IPS DF 6.9 (cell line): ENCODE results near the gene PLPP6.

Source experiments
- DNase-seq: peaks from one replicate; pipeline ENCODE4 v3.0.0-alpha.2; 2013; ENCODE audit warnings: low read depth, low spot score
- H3K27ac ChIP-seq: one replicate; pipeline ENCODE4 v1.5.1; 2013; ENCODE audit warnings: low read length, control low read depth
- H3K27me3 ChIP-seq: 2 replicates; pipeline ENCODE4 v1.6.1; 2013; ENCODE audit warnings: mild to moderate bottlenecking, low read length; ENCODE audit not compliant: control insufficient read depth, insufficient read depth
- H3K36me3 ChIP-seq: 2 replicates; pipeline ENCODE4 v1.6.1; 2013; ENCODE audit warnings: low read length; ENCODE audit not compliant: control insufficient read depth, insufficient read depth
- H3K4me1 ChIP-seq: 2 replicates; pipeline ENCODE4 v1.6.1; 2013; ENCODE audit warnings: low read length; ENCODE audit not compliant: control insufficient read depth, insufficient read depth
- H3K4me3 ChIP-seq: 2 replicates; pipeline ENCODE4 v1.5.1; 2013; ENCODE audit warnings: mild to moderate bottlenecking, low read length
- H3K9me3 ChIP-seq: 2 replicates; pipeline ENCODE4 v1.6.1; 2013; ENCODE audit warnings: low read length, inconsistent platforms; ENCODE audit not compliant: control insufficient read depth, insufficient read depth
- WGBS: extraction: QIAGEN DNeasy Blood & Tissue Kit; methylation state at CpG from one replicate; pipeline ENCODE4 v1.1.7; 2013; ENCODE audit warnings: mixed read lengths, missing lambda C conversion rate; ENCODE audit not compliant: insufficient read length, insufficient coverage; 5-methylcytosine and 5-hydroxymethylcytosine counted together

PLPP6 gene

GRCh38 chr9:4714266-4715016 is 52.3 kb downstream of the PLPP6 start:
- no CpG with 5 or more reads among the region's 9 CpGs for WGBS
- Histone ChIP-seq H3K27ac (no peak overlapping the region), H3K36me3 (peaks cover 8% of the 10 kb centered on the region; the same call in 1 of the 2 replicates), H3K4me3 (no peak overlapping the region), H3K4me1 (no peaks in the 10 kb centered on the region), H3K27me3 (no peaks in the 10 kb centered on the region), H3K9me3 (no peaks in the 10 kb centered on the region)
- no peak for DNase-seq
